Measurements from ENCODE around the gene TUBA4A.

- no peak for TF ChIP-seq EZH2 (IDR thresholded peaks at IDR 0.05; ENCODE audit: low read length)
- TF ChIP-seq, protein P1, sequence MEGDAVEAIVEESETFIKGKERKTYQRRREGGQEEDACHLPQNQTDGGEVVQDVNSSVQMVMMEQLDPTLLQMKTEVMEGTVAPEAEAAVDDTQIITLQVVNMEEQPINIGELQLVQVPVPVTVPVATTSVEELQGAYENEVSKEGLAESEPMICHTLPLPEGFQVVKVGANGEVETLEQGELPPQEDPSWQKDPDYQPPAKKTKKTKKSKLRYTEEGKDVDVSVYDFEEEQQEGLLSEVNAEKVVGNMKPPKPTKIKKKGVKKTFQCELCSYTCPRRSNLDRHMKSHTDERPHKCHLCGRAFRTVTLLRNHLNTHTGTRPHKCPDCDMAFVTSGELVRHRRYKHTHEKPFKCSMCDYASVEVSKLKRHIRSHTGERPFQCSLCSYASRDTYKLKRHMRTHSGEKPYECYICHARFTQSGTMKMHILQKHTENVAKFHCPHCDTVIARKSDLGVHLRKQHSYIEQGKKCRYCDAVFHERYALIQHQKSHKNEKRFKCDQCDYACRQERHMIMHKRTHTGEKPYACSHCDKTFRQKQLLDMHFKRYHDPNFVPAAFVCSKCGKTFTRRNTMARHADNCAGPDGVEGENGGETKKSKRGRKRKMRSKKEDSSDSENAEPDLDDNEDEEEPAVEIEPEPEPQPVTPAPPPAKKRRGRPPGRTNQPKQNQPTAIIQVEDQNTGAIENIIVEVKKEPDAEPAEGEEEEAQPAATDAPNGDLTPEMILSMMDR (optimal IDR thresholded peaks at IDR 0.05 in 1 of 3, IDR thresholded peaks at IDR 0.05 in 1 of 3, conservative IDR thresholded peaks at IDR 0.05 in 1 of 3; ENCODE audit: extremely low read depth in 1 of 3, insufficient read depth in 2 of 3, low read length in 3 of 3), result no peak
These were observed 40.7 kb downstream of the TUBA4A start for GRCh38 chr2:219213026-219213415.

Data from keratinocyte (primary cell).